HG02981 (cell line): ENCODE results near the gene PLEKHG1.
A peak's percentile ranks its signal among the peaks of the same experiment; 100 is the strongest.

Source experiments
- ATAC-seq: cut with Tn5 transposase; IDR thresholded peaks from one replicate; pipeline ENCODE4 v1.9.1; 2021; ENCODE audit warnings: mild to moderate bottlenecking, moderate library complexity; ENCODE audit not compliant: unreplicated experiment

The PLEKHG1 gene

DNA sequence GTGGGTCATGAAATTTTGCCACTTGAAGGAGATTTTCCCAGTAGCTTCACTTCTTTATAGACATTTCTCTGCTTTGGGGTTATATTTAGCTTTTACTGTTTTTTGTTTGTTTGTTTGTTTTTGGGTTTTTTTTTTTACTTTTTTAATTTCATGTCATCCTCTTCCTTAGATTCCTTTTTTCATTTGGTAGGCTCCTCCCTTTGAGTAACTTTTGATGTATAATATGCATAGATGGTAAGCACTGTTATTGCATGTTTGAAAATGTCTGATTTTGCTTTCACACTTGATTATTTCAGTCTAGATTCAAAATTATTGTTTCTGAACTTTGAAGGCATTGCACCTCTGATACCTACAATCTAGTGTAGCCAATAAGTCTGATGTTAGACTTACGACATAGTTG lies 37.6 kb downstream of the PLEKHG1 start:
- ATAC-seq = no peak

- ATAC-seq = no peak
Observed at GRCh38 chr6:150638267-150638666, 38.6 kb downstream of the PLEKHG1 start.

GRCh38 chr6:150638765-150639164 lies 39.1 kb downstream of the PLEKHG1 start:
- ATAC-seq = no peak

- ATAC-seq = no peak
Observed at GRCh38 chr6:150639823-150640331, 40.2 kb downstream of the PLEKHG1 start.

DNA sequence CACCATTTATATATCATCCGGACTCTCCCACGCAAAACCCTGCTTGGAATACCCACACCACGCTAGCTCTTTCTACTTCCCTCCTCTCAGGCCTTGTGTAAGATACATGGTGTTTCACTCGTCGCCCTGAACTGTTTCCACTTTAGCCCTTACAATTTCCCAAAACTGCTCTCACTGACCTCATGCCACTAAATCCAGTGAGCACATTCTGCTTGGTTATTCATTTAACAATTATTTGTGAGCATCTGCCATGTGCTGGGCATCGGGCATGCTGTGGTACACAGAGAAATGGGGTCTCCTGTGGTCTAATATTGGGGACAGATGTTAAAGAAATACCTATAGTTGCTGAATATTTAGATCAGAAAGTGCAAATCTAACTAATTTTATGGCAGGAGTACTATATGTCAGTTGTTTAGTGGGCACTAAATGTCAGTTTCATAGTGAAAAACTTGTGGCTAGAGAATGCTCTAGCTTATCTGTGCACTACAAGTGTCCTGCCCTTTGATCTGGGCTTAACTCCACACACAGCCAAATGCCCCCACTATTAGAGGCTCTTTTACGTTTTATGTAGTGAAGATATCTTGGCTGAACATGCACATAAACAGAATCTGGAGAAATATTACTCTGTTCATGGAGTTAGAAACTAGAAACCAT lies 41.0 kb downstream of the PLEKHG1 start:
- peak; percentile 41 for ATAC-seq

DNA sequence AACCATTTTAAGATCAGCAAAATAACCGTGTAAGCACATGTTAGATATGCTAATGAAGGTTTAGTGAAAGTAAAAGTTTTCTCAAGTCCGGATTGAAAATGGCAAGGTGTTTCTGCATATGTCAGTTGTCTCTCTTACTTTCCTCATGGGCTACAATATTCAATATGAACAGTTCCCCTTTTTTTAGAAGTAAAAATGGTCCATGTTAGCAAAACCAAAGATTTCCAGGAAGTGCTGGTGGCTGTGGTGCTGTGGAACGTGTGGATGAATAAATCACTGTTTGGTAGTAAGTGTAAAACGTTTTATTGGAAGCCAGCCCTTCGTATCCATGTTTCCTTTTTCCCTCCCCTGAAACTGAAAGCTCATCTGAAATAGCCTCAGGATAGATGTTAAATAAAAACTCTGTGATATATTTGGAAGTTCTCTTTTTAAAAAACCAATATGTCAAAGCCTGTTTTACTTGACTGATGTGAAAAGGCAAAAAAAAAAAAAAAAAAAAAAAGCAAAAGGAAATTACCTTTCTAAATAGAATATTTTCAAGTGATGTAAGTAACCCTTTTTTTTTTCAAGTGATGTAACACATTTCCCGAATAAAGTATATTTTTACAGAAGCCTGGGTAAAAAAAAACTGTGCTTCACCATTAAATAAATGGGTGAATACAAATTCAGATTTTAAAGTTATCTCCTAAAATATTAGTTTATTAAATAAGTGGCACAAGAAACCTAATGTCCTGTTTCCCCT lies 41.9 kb downstream of the PLEKHG1 start:
- peak; percentile 60 for ATAC-seq

- ATAC-seq = no peak
Observed at GRCh38 chr6:150646228-150646627, 46.5 kb downstream of the PLEKHG1 start.

DNA sequence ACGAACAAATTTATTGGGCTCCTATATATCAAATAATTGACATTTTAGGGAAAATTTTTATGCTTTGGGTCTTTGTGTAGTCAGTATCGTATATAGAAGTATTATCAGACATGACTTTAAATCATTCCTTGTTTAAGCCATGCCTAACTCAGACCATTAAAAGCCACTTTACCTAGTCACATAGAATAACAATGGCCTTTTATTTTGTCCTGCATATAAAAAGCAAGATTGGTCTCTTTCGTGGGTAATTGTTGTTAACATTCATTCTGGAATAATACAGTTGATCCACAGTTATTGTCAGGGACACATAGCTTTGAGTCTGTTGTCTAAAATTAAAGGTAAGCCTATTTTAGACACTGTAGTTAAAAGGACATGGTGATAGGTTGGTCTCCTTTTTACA lies 47.4 kb downstream of the PLEKHG1 start:
- ATAC-seq = no peak
